SK-N-SH (cell line): Measurements from ENCODE around the gene RABGAP1L. TPM values are rescaled to one million over a fixed set of nuclear protein-coding genes. Genes with fewer than 3 reads are reported as not detected.

Experiments used
- CTCF ChIA-PET: fragments of 300-600, 350-600 bp; formaldehyde crosslinking; extraction: SDS; loops from one replicate; lab custom pipeline; 2021; lab: Yijun Ruan, JAX
- POLR2A ChIA-PET: fragments of 350-600 bp; sonication (Branson Sonifier 250); formaldehyde crosslinking; extraction: SDS; loops from one replicate; lab custom pipeline; 2020; ENCODE audit warnings: antibody characterized with exemption, inconsistent platforms; lab: Yijun Ruan, JAX
- DNase-seq: peaks from one replicate; pipeline ENCODE4 v3.0.0; 2012
- H2AFZ ChIP-seq: fragments of 200-600 bp; sonication (generic); 2 replicates; pipeline ENCODE4 v1.8.1; 2016; ENCODE audit warnings: antibody characterized with exemption, mild to moderate bottlenecking, low read depth
- H3F3A ChIP-seq: fragments of 200-600 bp; sonication (generic); replicated peaks from 2 replicates; pipeline ENCODE3; 2016; ENCODE audit warnings: antibody characterized with exemption, mild to moderate bottlenecking; ENCODE audit not compliant: insufficient read depth
- H3K27ac ChIP-seq, 2 experiments: fragments of 200-500 bp in 1 of 2; fragments of 200-600 bp in 1 of 2; sonication (Bioruptor generic) in 1 of 2; sonication (generic), shearing (Covaris generic) in 1 of 2; 2 replicates each; pipeline versions ENCODE4 v1.5.1 to v1.6.1; 2014 to 2016; ENCODE audit warnings: low read depth in 2 of 2, inconsistent platforms in 1 of 2, low read length in 1 of 2, mild to moderate bottlenecking in 1 of 2, mixed read lengths in 1 of 2
- H3K27me3 ChIP-seq: fragments of 200-600 bp; sonication (generic), shearing (Covaris generic); 2 replicates; pipeline ENCODE4 v1.6.1; 2016; ENCODE audit warnings: mixed run types; ENCODE audit not compliant: insufficient read depth
- H3K36me3 ChIP-seq, 2 experiments: fragments of 200-500 bp in 1 of 2; fragments of 200-600 bp in 1 of 2; sonication (Bioruptor generic) in 1 of 2; sonication (generic) in 1 of 2; replicated peaks in 1 of 2; 2 replicates each; pipeline versions ENCODE3 to v1.5.1; 2014 to 2016; ENCODE audit warnings: low read length in 1 of 2, mild to moderate bottlenecking in 1 of 2; ENCODE audit not compliant: insufficient read depth in 2 of 2, control insufficient read depth in 1 of 2
- H3K4me1 ChIP-seq, 2 experiments: fragments of 200-500 bp in 1 of 2; fragments of 200-600 bp in 1 of 2; sonication (Bioruptor generic) in 1 of 2; sonication (generic), shearing (Covaris generic) in 1 of 2; 2 replicates each; pipeline versions ENCODE4 v1.5.1 to v1.6.1; 2014 to 2016; ENCODE audit warnings: low read depth in 1 of 2, low read length in 1 of 2, mixed run types in 1 of 2; ENCODE audit not compliant: insufficient read depth in 2 of 2, control insufficient read depth in 1 of 2
- H3K4me2 ChIP-seq: fragments of 200-600 bp; sonication (generic), shearing (Covaris generic); 2 replicates; pipeline ENCODE4 v1.6.1; 2017; ENCODE audit warnings: mixed run types
- H3K4me3 ChIP-seq, 2 experiments: fragments of 200-500 bp in 1 of 2; fragments of 200-600 bp in 1 of 2; sonication (Bioruptor generic) in 1 of 2; sonication (generic), shearing (Covaris generic) in 1 of 2; 2 replicates each; pipeline versions ENCODE4 v1.5.1 to v1.8.1; 2014 to 2016; ENCODE audit warnings: low read depth in 2 of 2, inconsistent platforms in 1 of 2, low read length in 1 of 2, mild to moderate bottlenecking in 1 of 2, mixed read lengths in 1 of 2, moderate library complexity in 1 of 2
- H3K79me2 ChIP-seq: fragments of 200-600 bp; sonication (generic); 2 replicates; pipeline ENCODE4 v1.8.1; 2017; ENCODE audit warnings: mild to moderate bottlenecking; ENCODE audit not compliant: insufficient read depth
- H3K9ac ChIP-seq: fragments of 200-600 bp; sonication (generic); 2 replicates; pipeline ENCODE4 v1.6.1; 2017; ENCODE audit warnings: mixed run types
- H3K9me2 ChIP-seq: fragments of 200-600 bp; sonication (generic); 2 replicates; pipeline ENCODE4 v1.6.1; 2017; ENCODE audit warnings: mixed run types
- H3K9me3 ChIP-seq: fragments of 200-600 bp; sonication (generic); 2 replicates; pipeline ENCODE4 v1.6.1; 2017; ENCODE audit warnings: mixed run types, mild to moderate bottlenecking, moderate library complexity
- H4K20me1 ChIP-seq: fragments of 200-600 bp; sonication (generic); 2 replicates; pipeline ENCODE4 v1.6.1; 2017; ENCODE audit warnings: mild to moderate bottlenecking, mixed run types; ENCODE audit not compliant: insufficient read depth
- ELF1 ChIP-seq: IDR thresholded peaks from 2 replicates; pipeline ENCODE4 v1.4.0; 2012
- EZH2phosphoT487 ChIP-seq: fragments of 200-600 bp; sonication (generic); IDR thresholded peaks from 2 replicates; pipeline ENCODE4 v1.6.1; 2017; ENCODE audit warnings: low read depth, mixed run types, mild to moderate bottlenecking, antibody characterized with exemption, moderate library complexity, borderline replicate concordance
- GABPA ChIP-seq: IDR thresholded peaks from 2 replicates; pipeline ENCODE4 v1.4.0; 2012; ENCODE audit warnings: low read depth, mild to moderate bottlenecking
- JUND ChIP-seq: IDR thresholded peaks from 2 replicates; pipeline ENCODE4 v1.4.0; 2012
- MAX ChIP-seq: IDR thresholded peaks from 2 replicates; pipeline ENCODE4 v1.4.0; 2012; ENCODE audit warnings: low read depth
- MEF2A ChIP-seq: IDR thresholded peaks from 2 replicates; pipeline ENCODE4 v1.4.0; 2012; ENCODE audit warnings: low read depth, borderline replicate concordance
- MXI1 ChIP-seq: IDR thresholded peaks from 2 replicates; pipeline ENCODE4 v1.6.1; 2012; ENCODE audit warnings: mild to moderate bottlenecking, low read depth, low read length, improper control_type of control experiment
- NFIC ChIP-seq: IDR thresholded peaks from 2 replicates; pipeline ENCODE4 v1.4.0; 2012; ENCODE audit warnings: borderline replicate concordance
- PBX3 ChIP-seq: IDR thresholded peaks from 2 replicates; pipeline ENCODE4; 2012
- RAD21 ChIP-seq: IDR thresholded peaks from 2 replicates; pipeline ENCODE4 v1.6.1; 2012; ENCODE audit warnings: mild to moderate bottlenecking, low read length
- TAF1 ChIP-seq: IDR thresholded peaks from 2 replicates; pipeline ENCODE4 v1.6.1; 2012; ENCODE audit warnings: low read depth, mild to moderate bottlenecking, low read length, moderate library complexity, borderline replicate concordance
- TEAD4 ChIP-seq: IDR thresholded peaks from 2 replicates; pipeline ENCODE4 v1.4.0; 2012; ENCODE audit warnings: mild to moderate bottlenecking, borderline replicate concordance; ENCODE audit not compliant: insufficient read depth
- ZBTB33 ChIP-seq: IDR thresholded peaks from 2 replicates; pipeline ENCODE4 v1.4.0; 2012; ENCODE audit warnings: low read depth, borderline replicate concordance
- polyA plus RNA-seq, 3 experiments: library from polyadenylated mRNA; depleted of rRNA; stranded (reverse); fragments of >200 nt; gene quantifications; 2 replicates each; pipeline ENCODE4 v1.2.3, GENCODE V29; 2012
- TF ChIP-seq, protein P1 (sequence below): IDR thresholded peaks from 2 replicates; pipeline ENCODE4 v1.6.1; 2012; ENCODE audit warnings: mild to moderate bottlenecking, low read depth, low read length, moderate library complexity

RABGAP1L gene
- polyA plus RNA-seq, 1 of the 3 experiments (the other 2 are of a cell fraction) = 7.2 TPM

GRCh38 chr1:174309490-174309889 is 150.2 kb downstream of the RABGAP1L start:
- Histone ChIP-seq H3K27ac (no peak overlapping the region), H3K9me2 (no peaks in the 10 kb centered on the region), H3K36me3 (peaks cover 0 to 5% of the 10 kb centered on the region in 2 experiments), H3K4me2 (no peak overlapping the region), H3K27me3 (no peaks in the 10 kb centered on the region), H4K20me1 (no peaks in the 10 kb centered on the region), H3F3A (no peaks in the 10 kb centered on the region), H2AFZ (no peak overlapping the region), H3K4me1 (no peaks in the 10 kb centered on the region), H3K79me2 (no peaks in the 10 kb centered on the region), H3K4me3 (no peak overlapping the region), H3K9me3 (peaks cover 3% of the 10 kb centered on the region; the same call in 1 of the 2 replicates), H3K9ac (no peak overlapping the region)
- POLR2A ChIA-PET = no interaction called here
- CTCF ChIA-PET = interaction anchor here (1.1 kb wide), 1 partner anchor 47 kb away, joined by 3 read pairs; no protein-coding TSS in a partner anchor
- no peak for TF ChIP-seq MEF2A
- TF ChIP-seq PBX3 = no peak
- TF ChIP-seq EZH2phosphoT487 = no peak
- TF ChIP-seq MXI1 = no peak
- TF ChIP-seq ZBTB33 = no peak
- TF ChIP-seq JUND = no peak
- no peak for TF ChIP-seq TAF1
- no peak for TF ChIP-seq MAX
- no peak for TF ChIP-seq ELF1
- TF ChIP-seq, protein P1, sequence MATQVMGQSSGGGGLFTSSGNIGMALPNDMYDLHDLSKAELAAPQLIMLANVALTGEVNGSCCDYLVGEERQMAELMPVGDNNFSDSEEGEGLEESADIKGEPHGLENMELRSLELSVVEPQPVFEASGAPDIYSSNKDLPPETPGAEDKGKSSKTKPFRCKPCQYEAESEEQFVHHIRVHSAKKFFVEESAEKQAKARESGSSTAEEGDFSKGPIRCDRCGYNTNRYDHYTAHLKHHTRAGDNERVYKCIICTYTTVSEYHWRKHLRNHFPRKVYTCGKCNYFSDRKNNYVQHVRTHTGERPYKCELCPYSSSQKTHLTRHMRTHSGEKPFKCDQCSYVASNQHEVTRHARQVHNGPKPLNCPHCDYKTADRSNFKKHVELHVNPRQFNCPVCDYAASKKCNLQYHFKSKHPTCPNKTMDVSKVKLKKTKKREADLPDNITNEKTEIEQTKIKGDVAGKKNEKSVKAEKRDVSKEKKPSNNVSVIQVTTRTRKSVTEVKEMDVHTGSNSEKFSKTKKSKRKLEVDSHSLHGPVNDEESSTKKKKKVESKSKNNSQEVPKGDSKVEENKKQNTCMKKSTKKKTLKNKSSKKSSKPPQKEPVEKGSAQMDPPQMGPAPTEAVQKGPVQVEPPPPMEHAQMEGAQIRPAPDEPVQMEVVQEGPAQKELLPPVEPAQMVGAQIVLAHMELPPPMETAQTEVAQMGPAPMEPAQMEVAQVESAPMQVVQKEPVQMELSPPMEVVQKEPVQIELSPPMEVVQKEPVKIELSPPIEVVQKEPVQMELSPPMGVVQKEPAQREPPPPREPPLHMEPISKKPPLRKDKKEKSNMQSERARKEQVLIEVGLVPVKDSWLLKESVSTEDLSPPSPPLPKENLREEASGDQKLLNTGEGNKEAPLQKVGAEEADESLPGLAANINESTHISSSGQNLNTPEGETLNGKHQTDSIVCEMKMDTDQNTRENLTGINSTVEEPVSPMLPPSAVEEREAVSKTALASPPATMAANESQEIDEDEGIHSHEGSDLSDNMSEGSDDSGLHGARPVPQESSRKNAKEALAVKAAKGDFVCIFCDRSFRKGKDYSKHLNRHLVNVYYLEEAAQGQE = no peak
- no peak for TF ChIP-seq TEAD4
- TF ChIP-seq RAD21 = no peak
- TF ChIP-seq GABPA = no peak
- TF ChIP-seq NFIC = no peak
- DNase-seq = no peak
